Heart left ventricle (tissue), 16 donors: ENCODE data around the gene APEX2. TPM values are rescaled to one million over a fixed set of nuclear protein-coding genes. Genes with fewer than 3 reads are reported as not detected.
A peak's percentile ranks its signal among the peaks of the same experiment; 100 is the strongest.

ENCODE experiments used
- ATAC-seq, 4 donors: fragments of 200-7000 bp; cut with Tn5 transposase; one replicate each; pipeline ENCODE4 v1.9.1; 2020 to 2022; ENCODE audit warnings: moderate library complexity in 4 of 4, mild to moderate bottlenecking in 3 of 4, moderate number of reproducible peaks in 1 of 4
- DNase-seq, 5 donors: peaks; one replicate each; pipeline ENCODE4 v3.0.0-alpha.2; 2020
- H3K27ac ChIP-seq, 12 donors: fragments of 200-600 bp; sonication (generic) in 4 of 12; one replicate each; pipeline versions ENCODE4 v1.5.0 to v1.8.0; 2016 to 2022; ENCODE audit warnings: mild to moderate bottlenecking in 2 of 12
- H3K27me3 ChIP-seq, 9 donors: fragments of 200-600 bp; sonication (generic) in 2 of 9; one replicate each; pipeline versions ENCODE4 v1.5.1 to v1.8.0; 2016 to 2022; ENCODE audit warnings: mild to moderate bottlenecking in 3 of 9
- H3K36me3 ChIP-seq, 9 donors: fragments of 200-600 bp; sonication (generic) in 2 of 9; one replicate each; pipeline versions ENCODE4 v1.5.0 to v1.8.0; 2018 to 2022; ENCODE audit warnings: mild to moderate bottlenecking in 2 of 9
- H3K4me1 ChIP-seq, 12 donors: fragments of 200-600 bp; sonication (generic) in 4 of 12; one replicate each; pipeline versions ENCODE4 v1.5.0 to v1.8.0; 2016 to 2022; ENCODE audit warnings: mild to moderate bottlenecking in 3 of 12
- H3K4me3 ChIP-seq, 12 donors: fragments of 200-600 bp; sonication (generic) in 4 of 12; one replicate each; pipeline versions ENCODE4 v1.5.0 to v1.8.0; 2017 to 2022; ENCODE audit warnings: mild to moderate bottlenecking in 9 of 12, moderate library complexity in 4 of 12
- H3K9me3 ChIP-seq, 12 donors: fragments of 200-600 bp; sonication (generic) in 4 of 12; one replicate each; pipeline versions ENCODE4 v1.5.0 to v1.8.0; 2016 to 2022; ENCODE audit warnings: mild to moderate bottlenecking in 1 of 12
- POLR2A ChIP-seq, 2 donors: fragments of 450-650 bp; IDR thresholded peaks; one replicate each; pipeline ENCODE4 v1.6.1; 2017; ENCODE audit warnings: antibody characterized with exemption in 2 of 2, mild to moderate bottlenecking in 2 of 2, moderate library complexity in 2 of 2
- WGBS, 4 donors: extraction: QIAGEN DNeasy Blood & Tissue Kit in 2 of 4; methylation state at CpG; one replicate each; pipeline versions ENCODE4 v1.1.5 to v1.1.7; 2013 to 2018; 5-methylcytosine and 5-hydroxymethylcytosine counted together
- intact Hi-C, 10 donors: fragments of 100-400 bp; cut with DNase I; formaldehyde crosslinking; loops; one replicate each; pipeline versions ENCODE4 v1.11.1 to v1.14.2; 2022
- long read RNA-seq, 3 donors: library from polyadenylated mRNA; unstranded; transcript quantifications; one replicate each; pipeline ENCODE4 v2.0.0, GENCODE V29; 2020 to 2021
- polyA plus RNA-seq, 2 donors: library from polyadenylated mRNA; stranded (reverse); fragments of 200-250 nt; gene quantifications; one replicate each; pipeline ENCODE4 v1.2.3, GENCODE V29; 2013
- total RNA-seq, 9 donors: library from RNA; depleted of rRNA in 2 of 9; stranded (reverse); fragments of >200 nt in 2 of 9; fragmentation: NEBNext Ultra II Directional in 3 of 9; extraction: Animal tissue kit (Norgen Biotek cat#: 25700) in 3 of 9; gene quantifications; one replicate each; pipeline versions ENCODE4 v1.1.0 to v1.2.4, GENCODE V29; 2016 to 2023
- TF ChIP-seq, protein P1 (sequence below), 12 donors: fragments of 200-600 bp; sonication (generic) in 4 of 12; IDR thresholded peaks; one replicate each; pipeline versions ENCODE4 v1.5.0 to v1.8.0; 2018 to 2022; ENCODE audit warnings: antibody characterized with exemption in 12 of 12, mild to moderate bottlenecking in 5 of 12
- donor health status: ischemic (EF 13 %, LVEDD 7.1; RV severe dilation, severe dysfunction).
- donor health status: healthy with polysubstance abuse.
- donor health status: DM: no; HTN: yes; CAD: no.
- donor health status: DM: no; HTN: no; CAD: no.
- donor health status: ischemic (EF 25% LVEDD 6.9; RV normal size, moderate dysfunction).
- donor health status: ischemic (EF 25% LVEDD 5.7; RV mildly dilated, moderate dysfunction).
- donor health status: healthy.
- donor health status: DM: yes; HTN: yes; CAD: no.
- donor health status: ischemic (EF 35%, LVEDD 5.7; RV mildly dilated, moderate dysfunction).
- donor health status: nonischemic (EF 11% LVEDD 7.7; RV severe dilation, severe dysfunction).
- donor health status: DM: yes; HTN: yes; CAD: no.
- donor health status: PGD.
- donor health status: ischemic (EF 29% LVEDD 5.4; RV normal size, mild dysfunction).
- donor health status: nonischemic (EF 23%, LVEDD 6.1; RV moderate dilation, normal function).

APEX2 gene
- total RNA-seq (10 to 100 TPM in 1 of 9 donors, 1 to 10 TPM in 8; 6.8 to 12.4 (median 8.6) TPM), polyA plus RNA-seq (10 to 100 TPM in 1 of 2 donors, 1 to 10 TPM in 1; 4.5 to 10.6 TPM)
- long read RNA-seq, donor 1, transcript APEX2-201 (6 exons, 3,245 nt): major isoform, 14 of 18 reads
- long read RNA-seq, donor 1, partial matches to known transcripts: 2 of 18 reads
- long read RNA-seq, donor 1, other reads (novel, unspliced or antisense): 2 of 18 reads
- long read RNA-seq, donor 2, transcript APEX2-201 (6 exons, 3,245 nt): major isoform, 29 of 38 reads
- long read RNA-seq, donor 2, partial matches to known transcripts: 4 of 38 reads
- long read RNA-seq, donor 2, other reads (novel, unspliced or antisense): 3 of 38 reads
- long read RNA-seq, donor 3, transcript APEX2-201 (6 exons, 3,245 nt): major isoform, 20 of 24 reads
- long read RNA-seq, donor 3, partial matches to known transcripts: 0 of 24 reads
- long read RNA-seq, donor 3, other reads (novel, unspliced or antisense): 3 of 24 reads

GRCh38 chrX:54999717-55000598, at the start of gene APEX2:
TSS of gene APEX2 (plus strand) at chrX:55000363. CDS start at chrX:55000423, 60 bp downstream.
- Histone ChIP-seq H3K27me3 (no peaks in the 10 kb centered on the region), H3K36me3 (peaks cover 0 to 33% (median 20%) of the 10 kb centered on the region in 9 donors), H3K4me3 (peak within 1 kb of the TSS; percentile 19 to 95 (median 66)), H3K27ac (peak within 1 kb of the TSS; percentile 68 to 95 (median 86)), H3K4me1 (peaks cover 0 to 17% (median 4%) of the 10 kb centered on the region in 12 donors), H3K9me3 (no peaks in the 10 kb centered on the region)
- ATAC-seq (peak; percentile 97 to 98 (median 98)), DNase-seq (peak; percentile 89 to 94 (median 94))
- WGBS, 4 donors: 0 to 49% (median 21%) methylated on average over 24 to 55 of the region's 55 CpGs
- TF ChIP-seq POLR2A (IDR thresholded peaks at IDR 0.05): peak in 1 of 2 donors; percentile 70
- TF ChIP-seq, protein P1, sequence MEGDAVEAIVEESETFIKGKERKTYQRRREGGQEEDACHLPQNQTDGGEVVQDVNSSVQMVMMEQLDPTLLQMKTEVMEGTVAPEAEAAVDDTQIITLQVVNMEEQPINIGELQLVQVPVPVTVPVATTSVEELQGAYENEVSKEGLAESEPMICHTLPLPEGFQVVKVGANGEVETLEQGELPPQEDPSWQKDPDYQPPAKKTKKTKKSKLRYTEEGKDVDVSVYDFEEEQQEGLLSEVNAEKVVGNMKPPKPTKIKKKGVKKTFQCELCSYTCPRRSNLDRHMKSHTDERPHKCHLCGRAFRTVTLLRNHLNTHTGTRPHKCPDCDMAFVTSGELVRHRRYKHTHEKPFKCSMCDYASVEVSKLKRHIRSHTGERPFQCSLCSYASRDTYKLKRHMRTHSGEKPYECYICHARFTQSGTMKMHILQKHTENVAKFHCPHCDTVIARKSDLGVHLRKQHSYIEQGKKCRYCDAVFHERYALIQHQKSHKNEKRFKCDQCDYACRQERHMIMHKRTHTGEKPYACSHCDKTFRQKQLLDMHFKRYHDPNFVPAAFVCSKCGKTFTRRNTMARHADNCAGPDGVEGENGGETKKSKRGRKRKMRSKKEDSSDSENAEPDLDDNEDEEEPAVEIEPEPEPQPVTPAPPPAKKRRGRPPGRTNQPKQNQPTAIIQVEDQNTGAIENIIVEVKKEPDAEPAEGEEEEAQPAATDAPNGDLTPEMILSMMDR (IDR thresholded peaks at IDR 0.05): no peak
- intact Hi-C loops: loop anchor here in 5 of 10 donors (2.0 to 10.0 kb wide), 6 partner anchors 195 to 955 kb away; partner anchors contain the start of genes MAGED2 (in 2 of the 5), FAM120C (in 1 of the 5) and PHF8 (in 1 of the 5)

GRCh38 chrX:54950730-54951375, 49.3 kb upstream of the APEX2 start:
- Histone ChIP-seq H3K9me3 (no peaks in the 10 kb centered on the region), H3K27me3 (peaks cover 0 to 11% (median 0%) of the 10 kb centered on the region in 9 donors), H3K4me1 (no peaks in the 10 kb centered on the region), H3K36me3 (no peaks in the 10 kb centered on the region), H3K4me3 (no peak overlapping the region), H3K27ac (no peak overlapping the region)
- no peak for TF ChIP-seq POLR2A (IDR thresholded peaks at IDR 0.05)
- TF ChIP-seq, protein P1 (IDR thresholded peaks at IDR 0.05): no peak
- DNase-seq: no peak
- intact Hi-C loops: loop anchor here in 1 of 10 donors (10.0 kb wide), 1 partner anchor 56 kb away; no protein-coding TSS in a partner anchor
- WGBS, 4 donors: 71 to 82% (median 75%) methylated on average over 5 to 8 of the region's 8 CpGs
- ATAC-seq: no peak

- WGBS, 4 donors: 70 to 100% (median 88%) methylated on average over 1 of the region's 1 CpG
- no peak overlapping the region for H3K27ac ChIP-seq
- TF ChIP-seq POLR2A (IDR thresholded peaks at IDR 0.05): no peak
- TF ChIP-seq, protein P1 (IDR thresholded peaks at IDR 0.05): no peak
- intact Hi-C loops: no loop called here
- H3K4me3 ChIP-seq: no peak overlapping the region
- no peaks in the 10 kb centered on the region for H3K9me3 ChIP-seq
- ATAC-seq (no peak), DNase-seq (no peak)
- H3K4me1 ChIP-seq: no peaks in the 10 kb centered on the region
- peaks cover 0 to 18% (median 0%) of the 10 kb centered on the region in 9 donors for H3K27me3 ChIP-seq
- H3K36me3 ChIP-seq: no peaks in the 10 kb centered on the region
Observed at GRCh38 chrX:54961750-54962149, 38.4 kb upstream of the APEX2 start.
